KBM-7 (cell line): ENCODE results near the gene PIGU.
"Not testable (repeated sequence)": the region's sequence is repeated elsewhere in the genome, so short reads cannot be mapped to it uniquely, and the experiment has no call there.

Source experiments
- DNase-seq: peaks from one replicate; pipeline ENCODE4 v3.0.0-alpha.2; 2015
- in situ Hi-C: fragments of 300-500 bp; cut with MboI; formaldehyde crosslinking; loops from 2 replicates; pipeline ENCODE4 v1.14.3; 2020; ENCODE audit warnings: low sequenced_read_pairs, low pct_unique_long_range_greater_than_20kb, mixed read lengths

The PIGU gene

GRCh38 chr20:34531608-34532265 is 145.2 kb downstream of the PIGU start:
- in situ Hi-C loops, result loop anchor here (10.0 kb wide), 1 partner anchor 173 kb away; the partner anchor contains the start of gene TP53INP2
- no peak for DNase-seq

GRCh38 chr20:34530342-34530741 is 146.6 kb downstream of the PIGU start:
- in situ Hi-C loops, result loop anchor here (10.0 kb wide), 1 partner anchor 174 kb away; the partner anchor contains the start of gene TP53INP2
- no peak for DNase-seq

GRCh38 chr20:34529742-34530141 is 147.2 kb downstream of the PIGU start:
- DNase-seq, result no peak
- in situ Hi-C loops, result loop anchor here (10.0 kb wide), 1 partner anchor 175 kb away; the partner anchor contains the start of gene TP53INP2

GRCh38 chr20:34528921-34529297 is 148.0 kb downstream of the PIGU start:
- DNase-seq, result no peak
- in situ Hi-C loops, result no loop called here

- no peak for DNase-seq
- in situ Hi-C loops, result no loop called here
Observed at GRCh38 chr20:34527016-34527415, 149.9 kb downstream of the PIGU start.

- in situ Hi-C loops, result no loop called here
- DNase-seq, result no peak
Observed at GRCh38 chr20:34526466-34526865, 150.4 kb downstream of the PIGU start.

GRCh38 chr20:34525709-34526416 is 151.0 kb downstream of the PIGU start:
- in situ Hi-C loops, result no loop called here
- peak; percentile 39 for DNase-seq

- in situ Hi-C loops, result no loop called here
- no peak for DNase-seq
Observed at GRCh38 chr20:34525342-34525708, 151.6 kb downstream of the PIGU start.

GRCh38 chr20:34524426-34524825 is 152.5 kb downstream of the PIGU start:
- in situ Hi-C loops, result loop anchor here (25.0 kb wide), 1 partner anchor 212 kb away; the partner anchor contains the start of gene AHCY
- DNase-seq, result no peak

GRCh38 chr20:34522969-34523871 is 153.7 kb downstream of the PIGU start:
- in situ Hi-C loops, result loop anchor here (25.0 kb wide), 1 partner anchor 211 kb away; the partner anchor contains the start of gene AHCY
- peak; percentile 84 for DNase-seq

- in situ Hi-C loops, result loop anchor here (25.0 kb wide), 1 partner anchor 208 kb away; the partner anchor contains the start of gene AHCY
Observed at GRCh38 chr20:34519841-34520240, 157.1 kb downstream of the PIGU start.

GRCh38 chr20:34518863-34519262 is 158.0 kb downstream of the PIGU start:
- in situ Hi-C loops, result loop anchor here (25.0 kb wide), 1 partner anchor 207 kb away; the partner anchor contains the start of gene AHCY
- not testable (repeated sequence) for DNase-seq

More at GRCh38 chr20:34519841-34520240, 157.1 kb downstream of the PIGU start:
- DNase-seq, result not testable (repeated sequence)

- in situ Hi-C loops, result loop anchor here (25.0 kb wide), 1 partner anchor 205 kb away; the partner anchor contains the start of gene AHCY
- DNase-seq, result no peak
Observed at GRCh38 chr20:34517114-34517505, 159.8 kb downstream of the PIGU start.

- in situ Hi-C loops, result loop anchor here (25.0 kb wide), 1 partner anchor 204 kb away; the partner anchor contains the start of gene AHCY
- peak; percentile 90 for DNase-seq
Observed at GRCh38 chr20:34516247-34517113, 160.4 kb downstream of the PIGU start, which contains the start of gene DYNLRB1. Gene DYNLRB1, plus strand, starts transcription at chr20:34516422. Its CDS starts 37 bp downstream, at chr20:34516459.

- in situ Hi-C loops, result loop anchor here (25.0 kb wide), 1 partner anchor 203 kb away; the partner anchor contains the start of gene AHCY
Observed at GRCh38 chr20:34515484-34516246, 161.2 kb downstream of the PIGU start.

GRCh38 chr20:34514897-34515483 is 161.9 kb downstream of the PIGU start:
- in situ Hi-C loops, result loop anchor here (25.0 kb wide), 1 partner anchor 203 kb away; the partner anchor contains the start of gene AHCY
- no peak for DNase-seq

More at GRCh38 chr20:34515484-34516246, 161.2 kb downstream of the PIGU start:
- peak; percentile 72 for DNase-seq

GRCh38 chr20:34514034-34514433 is 162.9 kb downstream of the PIGU start:
- DNase-seq, result not testable (repeated sequence)
- in situ Hi-C loops, result loop anchor here (25.0 kb wide), 1 partner anchor 202 kb away; the partner anchor contains the start of gene AHCY
